H1 (cell line): Measurements from ENCODE around the gene CHD9NB. TPM values are rescaled to one million over a fixed set of nuclear protein-coding genes. Genes with fewer than 3 reads are reported as not detected.

Experiments used
- CTCF ChIA-PET: fragments of 300-600 bp; sonication (Branson Sonifier 250); formaldehyde crosslinking; loops from one replicate; lab custom pipeline; 2021; ENCODE audit not compliant: partially characterized antibody; lab: Charles Lee
- POLR2A ChIA-PET: fragments of 300-600 bp; sonication (Branson Sonifier 250); formaldehyde crosslinking; loops from one replicate; lab custom pipeline; 2021; ENCODE audit warnings: inconsistent platforms; ENCODE audit not compliant: partially characterized antibody; lab: Charles Lee
- DNase-seq, 2 experiments: peaks; one replicate each; pipeline versions ENCODE4 v3.0.0 to v3.0.0-alpha.2; 2010 to 2022; ENCODE audit warnings: low spot score in 2 of 2, low read depth in 1 of 2, mixed read lengths in 1 of 2
- FAIRE-seq: peaks from 2 replicates; lab custom pipeline; 2011; peaks lifted over from hg19 to GRCh38; lab: Jason Lieb, UNC
- H2AFZ ChIP-seq: 2 replicates; pipeline ENCODE4 v1.8.1; 2012; ENCODE audit warnings: low read length, inconsistent platforms
- H2AK5ac ChIP-seq: 2 replicates; pipeline ENCODE4 v1.6.1; 2013; ENCODE audit warnings: low read depth, low read length
- H2BK120ac ChIP-seq: replicated peaks from 2 replicates; pipeline ENCODE3; 2013; ENCODE audit warnings: low read depth, low read length, inconsistent platforms
- H2BK12ac ChIP-seq: 2 replicates; pipeline ENCODE4 v1.6.1; 2013; ENCODE audit warnings: low read depth, low read length
- H2BK15ac ChIP-seq: 2 replicates; pipeline ENCODE4 v1.6.1; 2013; ENCODE audit warnings: low read length
- H2BK20ac ChIP-seq: 2 replicates; pipeline ENCODE4 v1.6.1; 2013; ENCODE audit warnings: low read length
- H2BK5ac ChIP-seq: 2 replicates; pipeline ENCODE4 v1.6.1; 2013; ENCODE audit warnings: low read depth, low read length
- H3K14ac ChIP-seq: 2 replicates; pipeline ENCODE4 v1.6.1; 2013; ENCODE audit warnings: inconsistent platforms; ENCODE audit not compliant: insufficient read length
- H3K18ac ChIP-seq: 2 replicates; pipeline ENCODE4 v1.6.1; 2013; ENCODE audit warnings: low read length; ENCODE audit errors: extremely low read depth
- H3K23ac ChIP-seq: 2 replicates; pipeline ENCODE4 v1.6.1; 2013; ENCODE audit warnings: inconsistent platforms; ENCODE audit not compliant: insufficient read length
- H3K23me2 ChIP-seq: 2 replicates; pipeline ENCODE4 v1.6.1; 2013; ENCODE audit warnings: low read depth, low read length
- H3K27ac ChIP-seq: 2 replicates; pipeline ENCODE4 v1.6.1; 2011; ENCODE audit warnings: low read depth, low read length, inconsistent platforms
- H3K27me3 ChIP-seq, 4 experiments: replicated peaks in 1 of 4; 1 replicate in 1 of 4; 2 replicates in 3 of 4; pipeline versions ENCODE4 v1.6.1 to v1.8.1; 2011 to 2013; ENCODE audit warnings: low read length in 3 of 4, mild to moderate bottlenecking in 3 of 4, inconsistent platforms in 2 of 4, mixed read lengths in 2 of 4, moderate library complexity in 1 of 4; ENCODE audit not compliant: control insufficient read depth in 3 of 4, insufficient read depth in 3 of 4; ENCODE audit errors: extremely low read depth in 1 of 4
- H3K36me3 ChIP-seq, 4 experiments: 2 replicates each; pipeline versions ENCODE4 v1.6.1 to v1.8.1; 2011 to 2013; ENCODE audit warnings: mild to moderate bottlenecking in 4 of 4, low read length in 3 of 4, moderate library complexity in 2 of 4, control low read depth in 1 of 4, inconsistent platforms in 1 of 4; ENCODE audit not compliant: insufficient read depth in 4 of 4, control insufficient read depth in 2 of 4
- H3K4ac ChIP-seq: replicated peaks from 2 replicates; pipeline ENCODE3; 2013; ENCODE audit warnings: low read length, low read depth, mixed read lengths, inconsistent platforms; ENCODE audit not compliant: insufficient read length
- H3K4me1 ChIP-seq, 4 experiments: replicated peaks in 1 of 4; 1 replicate in 1 of 4; 2 replicates in 3 of 4; pipeline versions ENCODE4 v1.6.1 to v1.8.1; 2011 to 2013; ENCODE audit warnings: low read length in 3 of 4, inconsistent platforms in 2 of 4, mixed read lengths in 1 of 4; ENCODE audit not compliant: insufficient read depth in 4 of 4, control insufficient read depth in 3 of 4
- H3K4me2 ChIP-seq, 2 experiments: 2 replicates each; pipeline versions ENCODE4 v1.6.1 to v1.8.1; 2011 to 2013; ENCODE audit warnings: low read depth in 2 of 2, low read length in 2 of 2, control low read depth in 1 of 2, inconsistent platforms in 1 of 2, mild to moderate bottlenecking in 1 of 2; ENCODE audit not compliant: insufficient read depth in 1 of 2
- H3K4me3 ChIP-seq, 4 experiments: fragments of 200-600, 300-600 bp in 1 of 4; sonication (generic), shearing (Covaris generic), sonication (Bioruptor Twin) in 1 of 4; 2 replicates each; pipeline versions ENCODE4 v1.5.1 to v1.8.1; 2011 to 2016; ENCODE audit warnings: low read length in 4 of 4, low read depth in 3 of 4, control low read depth in 2 of 4, inconsistent platforms in 2 of 4, mild to moderate bottlenecking in 2 of 4, mixed read lengths in 1 of 4, moderate library complexity in 1 of 4; ENCODE audit not compliant: insufficient read depth in 2 of 4; ENCODE audit errors: extremely low read depth in 1 of 4
- H3K56ac ChIP-seq: replicated peaks from 2 replicates; pipeline ENCODE3; 2013; ENCODE audit warnings: low read depth, mild to moderate bottlenecking, mixed read lengths, low read length, inconsistent platforms; ENCODE audit not compliant: insufficient read length
- H3K79me1 ChIP-seq: 2 replicates; pipeline ENCODE4 v1.6.1; 2013; ENCODE audit warnings: low read depth, low read length, control low read depth
- H3K79me2 ChIP-seq, 2 experiments: 2 replicates each; pipeline versions ENCODE4 v1.6.1 to v1.8.1; 2012 to 2013; ENCODE audit warnings: low read length in 2 of 2, mild to moderate bottlenecking in 2 of 2, inconsistent platforms in 1 of 2; ENCODE audit not compliant: insufficient read depth in 2 of 2, control insufficient read depth in 1 of 2
- H3K9ac ChIP-seq, 4 experiments: replicated peaks in 1 of 4; 1 replicate in 1 of 4; 2 replicates in 3 of 4; pipeline versions ENCODE4 v1.6.1 to v1.8.1; 2011 to 2013; ENCODE audit warnings: low read depth in 3 of 4, low read length in 3 of 4, control low read depth in 2 of 4, mild to moderate bottlenecking in 2 of 4, moderate library complexity in 2 of 4, inconsistent platforms in 1 of 4; ENCODE audit errors: extremely low read depth in 1 of 4
- H3K9me3 ChIP-seq, 2 experiments: 2 replicates each; pipeline versions ENCODE4 v1.6.1 to v1.8.1; 2012 to 2013; ENCODE audit warnings: mild to moderate bottlenecking in 2 of 2, moderate library complexity in 2 of 2, control low read depth in 1 of 2, inconsistent platforms in 1 of 2, low read depth in 1 of 2, low read length in 1 of 2, mixed read lengths in 1 of 2; ENCODE audit not compliant: insufficient read depth in 2 of 2
- H4K20me1 ChIP-seq, 2 experiments: replicated peaks in 1 of 2; 2 replicates each; pipeline versions ENCODE3 to v1.8.1; 2011 to 2013; ENCODE audit warnings: inconsistent platforms in 2 of 2, low read length in 2 of 2, mild to moderate bottlenecking in 1 of 2; ENCODE audit not compliant: insufficient read depth in 2 of 2, control insufficient read depth in 1 of 2
- H4K5ac ChIP-seq: 2 replicates; pipeline ENCODE4 v1.6.1; 2013; ENCODE audit warnings: low read length, low read depth, mixed read lengths, inconsistent platforms; ENCODE audit not compliant: insufficient read length
- H4K8ac ChIP-seq: 2 replicates; pipeline ENCODE4 v1.8.0; 2013; ENCODE audit warnings: mild to moderate bottlenecking, moderate library complexity, low read length, inconsistent platforms; ENCODE audit not compliant: insufficient read depth; ENCODE audit errors: extremely low read depth
- H4K91ac ChIP-seq: replicated peaks from 2 replicates; pipeline ENCODE3; 2013; ENCODE audit warnings: low read length, mixed read lengths, inconsistent platforms; ENCODE audit not compliant: insufficient read length
- BACH1 ChIP-seq: IDR thresholded peaks from 2 replicates; pipeline ENCODE4 v1.6.1; 2012; ENCODE audit warnings: low read length, improper control_type of control experiment
- CEBPB ChIP-seq: IDR thresholded peaks from 2 replicates; pipeline ENCODE4 v1.6.1; 2012; ENCODE audit warnings: low read depth, low read length
- CREB1 ChIP-seq: IDR thresholded peaks from 2 replicates; pipeline ENCODE4 v1.6.1; 2012; ENCODE audit warnings: inconsistent platforms
- CTBP2 ChIP-seq: IDR thresholded peaks from 2 replicates; pipeline ENCODE4 v1.7.0; 2011; ENCODE audit warnings: borderline replicate concordance, mild to moderate bottlenecking, moderate library complexity, mixed read lengths, low read length; ENCODE audit not compliant: insufficient read depth, insufficient read length
- JUND ChIP-seq: IDR thresholded peaks from 2 replicates; pipeline ENCODE4 v1.6.1; 2011; ENCODE audit warnings: mild to moderate bottlenecking, improper control_type of control experiment, low read length
- PHF8 ChIP-seq: fragments of 200-600 bp; sonication (generic); conservative IDR thresholded peaks from 2 replicates; pipeline ENCODE4 v1.7.1; 2012; ENCODE audit warnings: low read depth, mild to moderate bottlenecking, inconsistent platforms, low read length, moderate library complexity
- SAP30 ChIP-seq: fragments of 300-600 bp; sonication (generic); IDR thresholded peaks from 2 replicates; pipeline ENCODE4 v1.7.1; 2012; ENCODE audit warnings: low read length, moderate library complexity, mild to moderate bottlenecking, inconsistent platforms; ENCODE audit not compliant: insufficient read depth, insufficient replicate concordance
- SIRT6 ChIP-seq: IDR thresholded peaks from one replicate; pipeline ENCODE4 v1.7.1; 2012; ENCODE audit warnings: low read length, inconsistent platforms
- TCF12 ChIP-seq: IDR thresholded peaks from 2 replicates; pipeline ENCODE4 v1.6.1; 2011; ENCODE audit warnings: low read depth, mild to moderate bottlenecking, low read length
- WGBS, 2 experiments: shearing (Covaris generic) in 1 of 2; methylation state at CpG; one replicate each; pipeline versions ENCODE4 v1.1.6 to v1.1.7; 2013 to 2015; ENCODE audit warnings: low lambda C conversion rate in 2 of 2, mixed read lengths in 2 of 2, inconsistent platforms in 1 of 2, low coverage in 1 of 2, missing lambda C conversion rate in 1 of 2; ENCODE audit not compliant: insufficient replicate concordance in 2 of 2, insufficient coverage in 1 of 2, insufficient read length in 1 of 2; ENCODE audit errors: extremely low coverage in 1 of 2, missing lambda C conversion rate in 1 of 2; 5-methylcytosine and 5-hydroxymethylcytosine counted together
- polyA plus RNA-seq, 7 experiments: library from polyadenylated mRNA; depleted of rRNA in 3 of 7; stranded (reverse) in 5 of 7; unstranded in 2 of 7; fragments of >200 nt in 5 of 7; fragments of 200-250 nt in 2 of 7; gene quantifications; 1 replicate in 5 of 7; 2 replicates in 1 of 7; 4 replicates in 1 of 7; pipeline versions ENCODE4 v1.2.1 to v1.2.3, GENCODE V29; 2011 to 2013; ENCODE audit warnings: missing spikeins in 2 of 7, mixed read lengths in 2 of 7
- total RNA-seq: library from RNA; stranded (reverse); fragmentation: NEBNext Ultra II Directional; extraction: Animal tissue kit (Norgen Biotek cat#: 25700); gene quantifications from 2 replicates; pipeline ENCODE4 v1.2.1, GENCODE V29; 2021

The CHD9NB gene
- total and polyA plus RNA-seq, 2 of the 8 experiments (the other 6 are each of a cell fraction or from before 2014, with no cell fraction given) = 4.5 to 5.9 TPM

DNA sequence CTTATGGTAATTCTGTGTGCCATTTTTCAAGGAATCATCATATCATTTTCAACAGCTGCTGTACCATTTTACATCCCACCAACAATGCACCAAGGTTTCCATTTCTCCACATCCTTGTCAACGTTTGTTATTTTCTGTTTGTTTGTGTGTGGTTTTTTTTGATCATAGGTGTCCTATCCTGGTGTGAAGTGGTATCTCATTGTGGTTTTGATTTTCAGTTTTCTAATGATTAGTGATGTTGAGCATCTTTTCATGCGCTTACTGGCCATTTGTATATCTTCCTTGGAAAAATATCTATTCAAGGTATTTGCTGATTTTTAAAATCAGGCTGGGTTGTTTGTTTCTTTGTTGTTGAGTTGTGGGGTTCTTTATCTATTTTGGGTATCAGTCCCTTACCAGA lies 17.1 kb upstream of the CHD9NB start:
- Histone ChIP-seq H3K14ac (no peak overlapping the region), H3K4ac (no peak overlapping the region), H3K36me3 (no peaks in the 10 kb centered on the region; a peak in 2 of 8 replicates), H3K23me2 (no peaks in the 10 kb centered on the region), H2BK5ac (no peak overlapping the region), H4K20me1 (no peaks in the 10 kb centered on the region), H3K4me3 (no peak overlapping the region), H3K4me2 (no peak overlapping the region), H3K56ac (no peak overlapping the region), H3K9me3 (peaks cover 6 to 13% of the 10 kb centered on the region in 2 experiments), H3K9ac (no peak overlapping the region), H2AK5ac (no peak overlapping the region), H2BK20ac (no peak overlapping the region), H2BK12ac (no peak overlapping the region), H4K5ac (no peak overlapping the region), H3K27ac (no peak overlapping the region), H3K18ac (no peak overlapping the region), H3K4me1 (peaks cover 0 to 8% (median 3%) of the 10 kb centered on the region in 4 experiments; a peak in 3 of 7 replicates), H3K79me2 (peaks cover 0 to 19% of the 10 kb centered on the region in 2 experiments; a peak in 2 of 4 replicates), H2AFZ (no peak overlapping the region), H3K27me3 (no peaks in the 10 kb centered on the region), H3K79me1 (peaks cover 8% of the 10 kb centered on the region; the same call in 1 of the 2 replicates), H3K23ac (no peak overlapping the region), H4K8ac (no peak overlapping the region), H4K91ac (no peak overlapping the region), H2BK120ac (no peak overlapping the region), H2BK15ac (no peak overlapping the region)
- FAIRE-seq (no peak), DNase-seq (no peak)
- 87% methylated on average over 2 of the region's 2 CpGs; no CpG with 5 or more reads in 1 of the 2 experiments for WGBS, 2 experiments
- POLR2A ChIA-PET = interaction anchor here (3.1 kb wide), 1 partner anchor 10 kb away, joined by 10 read pairs; no protein-coding TSS in a partner anchor
- TF ChIP-seq CREB1 = no peak
- TF ChIP-seq JUND = no peak
- TF ChIP-seq BACH1 = no peak
- TF ChIP-seq SIRT6 = no peak
- no peak for TF ChIP-seq TCF12
- TF ChIP-seq SAP30 = no peak
- no peak for TF ChIP-seq PHF8
- no peak for TF ChIP-seq CEBPB
- TF ChIP-seq CTBP2 = no peak
- CTCF ChIA-PET = interaction anchor here (1.0 kb wide), 1 partner anchor 137 kb away, joined by 6 read pairs; no protein-coding TSS in a partner anchor
